HEK293 (cell line): ENCODE measurements around the gene FAM168A.

Experiments used
- CTCF ChIP-seq: fragments of 450-650 bp; formaldehyde crosslinking; IDR thresholded peaks from 2 replicates; pipeline ENCODE4 v1.5.1; 2016; ENCODE audit warnings: missing biosample characterization, missing genetic modification characterization
- HOXA7 ChIP-seq: sonication (generic); formaldehyde crosslinking; IDR thresholded peaks from 2 replicates; pipeline ENCODE4 v1.8.1; 2022; ENCODE audit warnings: missing genetic modification reagents, borderline replicate concordance
- ZNF148 ChIP-seq: fragments of 450-650 bp; formaldehyde crosslinking; IDR thresholded peaks from 2 replicates; pipeline ENCODE4 v1.5.0; 2017; ENCODE audit warnings: missing biosample characterization, missing genetic modification characterization, borderline replicate concordance
- ZNF449 ChIP-seq: fragments of 450-650 bp; formaldehyde crosslinking; IDR thresholded peaks from 2 replicates; pipeline ENCODE4 v1.5.1; 2017; ENCODE audit warnings: missing biosample characterization, mild to moderate bottlenecking, missing genetic modification characterization, moderate library complexity
- ZNF776 ChIP-seq: fragments of 450-650 bp; formaldehyde crosslinking; IDR thresholded peaks from 2 replicates; pipeline ENCODE4 v1.5.0; 2017; ENCODE audit warnings: missing biosample characterization, missing genetic modification characterization, borderline replicate concordance

GRCh38 chr11:73598719-73599379 is 937 bp upstream of the FAM168A start:
- TF ChIP-seq ZNF148 (no peak), CTCF (tag by site-specific recombination) (no peak), ZNF776 (tag by site-specific recombination) (no peak), HOXA7 (no peak), ZNF449 (tag by site-specific recombination) (no peak)
